ENCODE results near the gene MRPL20. TPM values are rescaled to one million over a fixed set of nuclear protein-coding genes. Genes with fewer than 3 reads are reported as not detected.
A peak's percentile ranks its signal among the peaks of the same experiment; 100 is the strongest.

Gene MRPL20
- polyA plus RNA-seq, 1 donor from 2014 or later: 204 TPM

DNA sequence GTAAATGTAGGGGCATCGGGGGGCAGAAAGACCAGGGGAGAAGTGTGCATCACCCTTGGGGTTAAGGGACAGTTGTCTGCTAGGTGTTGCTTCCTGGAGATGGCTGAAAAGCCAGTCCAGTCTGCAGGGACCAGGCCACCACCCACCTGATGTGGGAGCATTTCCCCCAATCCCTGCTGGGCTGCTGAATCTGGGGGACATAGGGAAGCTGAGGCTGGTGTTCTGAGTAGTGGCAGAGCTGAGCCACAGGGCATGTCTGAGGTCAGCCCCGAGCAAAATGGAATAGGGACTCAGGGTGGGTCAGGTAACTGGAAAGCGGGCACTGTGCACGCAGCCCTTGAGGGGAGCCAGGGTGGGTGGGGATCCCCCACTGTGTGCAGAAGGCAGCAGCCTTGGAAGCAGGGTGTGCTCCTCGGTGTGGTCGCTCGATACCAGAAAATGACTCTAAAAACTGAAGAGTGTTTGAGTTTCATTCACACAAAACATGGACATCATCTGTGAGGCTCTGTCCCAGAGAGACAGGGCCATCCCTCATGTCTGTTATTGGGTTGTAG, 5.6 kb downstream of the MRPL20 start:
- H3F3A ChIP-seq (ENCODE audit: insufficient read depth, low read length, poor library complexity, severe bottlenecking): no peaks in the 10 kb centered on the region
- H3K4me2 ChIP-seq (ENCODE audit: low read length): no peak overlapping the region
- no peaks in the 10 kb centered on the region for H3K9me3 ChIP-seq (ENCODE audit: low read length)
- no peaks in the 10 kb centered on the region for H3K36me3 ChIP-seq (ENCODE audit: insufficient read depth, low read length)
- H3K4me3 ChIP-seq (ENCODE audit: low read length): no peak overlapping the region
- no peaks in the 10 kb centered on the region for H4K20me1 ChIP-seq (ENCODE audit: insufficient read depth)
- H3K27ac ChIP-seq (ENCODE audit: low read length): no peak overlapping the region
- TF ChIP-seq MXI1 (conservative IDR thresholded peaks at IDR 0.05; ENCODE audit: poor library complexity, severe bottlenecking) (no peak), RAD21 (conservative IDR thresholded peaks at IDR 0.05) (no peak)
- TF ChIP-seq, protein P1, sequence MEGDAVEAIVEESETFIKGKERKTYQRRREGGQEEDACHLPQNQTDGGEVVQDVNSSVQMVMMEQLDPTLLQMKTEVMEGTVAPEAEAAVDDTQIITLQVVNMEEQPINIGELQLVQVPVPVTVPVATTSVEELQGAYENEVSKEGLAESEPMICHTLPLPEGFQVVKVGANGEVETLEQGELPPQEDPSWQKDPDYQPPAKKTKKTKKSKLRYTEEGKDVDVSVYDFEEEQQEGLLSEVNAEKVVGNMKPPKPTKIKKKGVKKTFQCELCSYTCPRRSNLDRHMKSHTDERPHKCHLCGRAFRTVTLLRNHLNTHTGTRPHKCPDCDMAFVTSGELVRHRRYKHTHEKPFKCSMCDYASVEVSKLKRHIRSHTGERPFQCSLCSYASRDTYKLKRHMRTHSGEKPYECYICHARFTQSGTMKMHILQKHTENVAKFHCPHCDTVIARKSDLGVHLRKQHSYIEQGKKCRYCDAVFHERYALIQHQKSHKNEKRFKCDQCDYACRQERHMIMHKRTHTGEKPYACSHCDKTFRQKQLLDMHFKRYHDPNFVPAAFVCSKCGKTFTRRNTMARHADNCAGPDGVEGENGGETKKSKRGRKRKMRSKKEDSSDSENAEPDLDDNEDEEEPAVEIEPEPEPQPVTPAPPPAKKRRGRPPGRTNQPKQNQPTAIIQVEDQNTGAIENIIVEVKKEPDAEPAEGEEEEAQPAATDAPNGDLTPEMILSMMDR (IDR thresholded peaks at IDR 0.05; ENCODE audit: poor library complexity, severe bottlenecking): no peak
- TF ChIP-seq, protein P2, sequence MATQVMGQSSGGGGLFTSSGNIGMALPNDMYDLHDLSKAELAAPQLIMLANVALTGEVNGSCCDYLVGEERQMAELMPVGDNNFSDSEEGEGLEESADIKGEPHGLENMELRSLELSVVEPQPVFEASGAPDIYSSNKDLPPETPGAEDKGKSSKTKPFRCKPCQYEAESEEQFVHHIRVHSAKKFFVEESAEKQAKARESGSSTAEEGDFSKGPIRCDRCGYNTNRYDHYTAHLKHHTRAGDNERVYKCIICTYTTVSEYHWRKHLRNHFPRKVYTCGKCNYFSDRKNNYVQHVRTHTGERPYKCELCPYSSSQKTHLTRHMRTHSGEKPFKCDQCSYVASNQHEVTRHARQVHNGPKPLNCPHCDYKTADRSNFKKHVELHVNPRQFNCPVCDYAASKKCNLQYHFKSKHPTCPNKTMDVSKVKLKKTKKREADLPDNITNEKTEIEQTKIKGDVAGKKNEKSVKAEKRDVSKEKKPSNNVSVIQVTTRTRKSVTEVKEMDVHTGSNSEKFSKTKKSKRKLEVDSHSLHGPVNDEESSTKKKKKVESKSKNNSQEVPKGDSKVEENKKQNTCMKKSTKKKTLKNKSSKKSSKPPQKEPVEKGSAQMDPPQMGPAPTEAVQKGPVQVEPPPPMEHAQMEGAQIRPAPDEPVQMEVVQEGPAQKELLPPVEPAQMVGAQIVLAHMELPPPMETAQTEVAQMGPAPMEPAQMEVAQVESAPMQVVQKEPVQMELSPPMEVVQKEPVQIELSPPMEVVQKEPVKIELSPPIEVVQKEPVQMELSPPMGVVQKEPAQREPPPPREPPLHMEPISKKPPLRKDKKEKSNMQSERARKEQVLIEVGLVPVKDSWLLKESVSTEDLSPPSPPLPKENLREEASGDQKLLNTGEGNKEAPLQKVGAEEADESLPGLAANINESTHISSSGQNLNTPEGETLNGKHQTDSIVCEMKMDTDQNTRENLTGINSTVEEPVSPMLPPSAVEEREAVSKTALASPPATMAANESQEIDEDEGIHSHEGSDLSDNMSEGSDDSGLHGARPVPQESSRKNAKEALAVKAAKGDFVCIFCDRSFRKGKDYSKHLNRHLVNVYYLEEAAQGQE (IDR thresholded peaks at IDR 0.05; ENCODE audit: borderline replicate concordance): no peak
- no peak overlapping the region for H3K9ac ChIP-seq (ENCODE audit: low read length)
- H2AFZ ChIP-seq (ENCODE audit: low read depth, low read length): no peak overlapping the region
- peaks cover 44% of the 10 kb centered on the region for H3K79me2 ChIP-seq (replicated peaks; ENCODE audit: insufficient read depth, low read length)
- no peaks in the 10 kb centered on the region for H3K9me2 ChIP-seq (ENCODE audit: insufficient read depth, low read length)
- no peaks in the 10 kb centered on the region for H3K27me3 ChIP-seq (ENCODE audit: insufficient read depth, low read depth, low read length)

DNA sequence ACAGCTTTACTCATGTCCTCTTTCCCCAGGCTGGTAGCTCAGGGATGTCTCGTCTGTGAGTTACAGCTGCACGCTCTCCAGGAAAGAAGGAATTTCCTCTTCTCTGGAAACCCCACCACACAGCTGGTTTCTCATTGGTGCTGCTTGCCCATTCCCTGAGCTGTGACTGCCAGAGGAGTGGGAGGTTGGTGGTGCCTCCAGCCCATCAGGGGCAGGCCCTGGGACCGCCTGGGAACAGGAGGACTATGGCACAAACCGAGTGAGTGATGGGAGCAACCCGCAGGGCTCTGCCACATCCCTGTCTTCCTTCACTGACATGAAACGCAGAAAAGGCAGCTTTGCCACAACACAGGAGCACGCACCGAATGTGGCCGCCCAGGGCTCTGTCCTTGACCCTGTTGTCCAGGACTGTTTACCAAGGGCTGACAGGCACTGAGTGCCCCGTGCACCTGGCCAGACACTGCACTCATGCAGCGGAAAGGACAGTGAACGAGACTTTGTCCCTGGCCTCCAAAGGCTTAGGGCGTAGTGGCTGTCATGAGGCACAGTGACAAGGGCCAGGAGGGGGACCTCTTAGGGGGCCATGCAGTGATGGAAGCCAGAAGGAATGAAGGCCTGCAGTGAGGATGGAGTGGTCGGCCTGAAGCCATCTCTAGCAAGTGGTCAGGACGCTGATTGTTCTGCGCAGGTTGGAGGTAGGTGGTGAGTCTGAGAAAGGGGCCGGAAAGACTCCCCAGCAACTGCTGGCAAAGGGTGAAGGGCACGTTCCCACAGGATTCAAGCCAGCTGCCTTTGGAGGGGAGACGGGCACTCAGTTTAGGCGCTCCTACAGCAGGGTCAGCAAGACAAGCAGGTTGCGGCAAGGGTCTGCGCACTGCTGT, 6.3 kb downstream of the MRPL20 start:
- peak overlapping the region; percentile 98 for H3K4me2 ChIP-seq (ENCODE audit: low read length)
- H3K4me3 ChIP-seq (ENCODE audit: low read length): peak overlapping the region; percentile 76
- no peaks in the 10 kb centered on the region for H3K9me3 ChIP-seq (ENCODE audit: low read length)
- no peak overlapping the region for H2AFZ ChIP-seq (ENCODE audit: low read depth, low read length)
- no peaks in the 10 kb centered on the region for H3F3A ChIP-seq (ENCODE audit: insufficient read depth, low read length, poor library complexity, severe bottlenecking)
- H3K36me3 ChIP-seq (ENCODE audit: insufficient read depth, low read length): no peaks in the 10 kb centered on the region
- H4K20me1 ChIP-seq (ENCODE audit: insufficient read depth): no peaks in the 10 kb centered on the region
- H3K9me2 ChIP-seq (ENCODE audit: insufficient read depth, low read length): no peaks in the 10 kb centered on the region
- no peak overlapping the region for H3K27ac ChIP-seq (ENCODE audit: low read length)
- peaks cover 36% of the 10 kb centered on the region for H3K79me2 ChIP-seq (replicated peaks; ENCODE audit: insufficient read depth, low read length)
- no peaks in the 10 kb centered on the region for H3K27me3 ChIP-seq (ENCODE audit: insufficient read depth, low read depth, low read length)
- TF ChIP-seq EP300 (conservative IDR thresholded peaks at IDR 0.05; ENCODE audit: poor library complexity, severe bottlenecking) (no peak), TAF1 (IDR thresholded peaks at IDR 0.05; ENCODE audit: low read depth) (no peak), RAD21 (conservative IDR thresholded peaks at IDR 0.05) (no peak), SMC3 (conservative IDR thresholded peaks at IDR 0.05; ENCODE audit: poor library complexity) (no peak), EZH2 (IDR thresholded peaks at IDR 0.05; ENCODE audit: borderline replicate concordance, insufficient read depth, low read length, poor library complexity, severe bottlenecking) (no peak)
- TF ChIP-seq, protein P1 (IDR thresholded peaks at IDR 0.05; ENCODE audit: poor library complexity, severe bottlenecking): no peak
- peak overlapping the region; percentile 84 for H3K9ac ChIP-seq (ENCODE audit: low read length)

Data from neural cell (in vitro differentiated cells).